ENCODE data around the gene DRC1. TPM values are rescaled to one million over a fixed set of nuclear protein-coding genes. Genes with fewer than 3 reads are reported as not detected.

Gene DRC1
- total and polyA plus RNA-seq, 2 donors (not counting 1 experiment from before 2014, with no cell fraction given): under 0.01 to 0.10 TPM

GRCh38 chr2:26453421-26454329 is 52.0 kb downstream of the DRC1 start:
- no peaks in the 10 kb centered on the region for H3K9me3 ChIP-seq (ENCODE audit: control insufficient read depth, insufficient read depth, low read depth, low read length)
- H3K4me3 ChIP-seq (replicated peaks in 1 of 4; ENCODE audit: control extremely low read depth in 1 of 4, insufficient read depth in 1 of 4, low read depth in 3 of 4, low read length in 4 of 4): no peak overlapping the region
- no peak for DNase-seq (ENCODE audit: low read depth in 2 of 2)
- no peaks in the 10 kb centered on the region for H3K36me3 ChIP-seq (ENCODE audit: control insufficient read depth, insufficient read depth, low read length)
- peaks cover 4% of the 10 kb centered on the region for H3K27me3 ChIP-seq (ENCODE audit: control insufficient read depth, insufficient read depth, low read length)
- no peak overlapping the region for H3K4me2 ChIP-seq (ENCODE audit: extremely low read depth, insufficient read depth, low read length)
- no peak overlapping the region for H3K9ac ChIP-seq (ENCODE audit: insufficient read depth, low read length)
- no peaks in the 10 kb centered on the region for H3K4me1 ChIP-seq (ENCODE audit: control insufficient read depth, extremely low read depth, insufficient read depth, low read length)
- TF ChIP-seq EZH2 (IDR thresholded peaks at IDR 0.05; ENCODE audit: low read length, missing control alignments): no peak
- no peak for TF ChIP-seq CTCF (conservative IDR thresholded peaks at IDR 0.05 in 1 of 2, IDR thresholded peaks at IDR 0.05 in 1 of 2; ENCODE audit: low read depth in 1 of 2, low read length in 2 of 2)
- H3K27ac ChIP-seq (ENCODE audit: insufficient read depth, low read length): no peak overlapping the region
- no peak overlapping the region for H2AFZ ChIP-seq (ENCODE audit: low read length)
- H4K20me1 ChIP-seq (ENCODE audit: control insufficient read depth, extremely low read depth, insufficient read depth, low read length): no peaks in the 10 kb centered on the region
- H3K79me2 ChIP-seq (ENCODE audit: control insufficient read depth, insufficient read depth, low read length): no peaks in the 10 kb centered on the region

DNA sequence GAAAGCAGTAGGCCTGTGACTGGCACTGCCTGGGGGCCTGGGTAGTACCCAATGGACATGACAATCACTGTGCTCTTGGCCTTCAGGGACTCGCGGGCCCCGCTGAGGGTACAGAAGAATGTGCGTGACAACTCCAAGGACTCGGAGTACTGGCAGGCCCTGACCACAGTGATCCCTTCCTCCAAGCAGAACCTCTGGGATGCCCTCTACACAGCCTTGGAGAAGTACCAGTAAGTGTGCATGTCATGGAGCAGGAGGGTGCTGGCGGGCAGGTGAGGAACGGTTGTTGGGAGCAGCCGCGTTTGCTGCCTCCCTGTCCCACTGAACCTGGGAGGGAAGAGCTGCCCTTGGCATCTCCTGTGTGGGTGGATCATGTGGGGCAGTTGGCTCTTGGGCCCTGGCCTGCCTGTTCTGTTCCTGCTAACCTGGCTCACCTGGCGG is 52.9 kb downstream of the DRC1 start:
- Histone ChIP-seq H3K4me3 (replicated peaks in 1 of 4; ENCODE audit: control extremely low read depth in 1 of 4, insufficient read depth in 1 of 4, low read depth in 3 of 4, low read length in 4 of 4) (no peak overlapping the region), H3K4me2 (ENCODE audit: extremely low read depth, insufficient read depth, low read length) (no peak overlapping the region)
- TF ChIP-seq EZH2 (IDR thresholded peaks at IDR 0.05; ENCODE audit: low read length, missing control alignments): no peak
- no peak for TF ChIP-seq CTCF (conservative IDR thresholded peaks at IDR 0.05 in 1 of 2, IDR thresholded peaks at IDR 0.05 in 1 of 2; ENCODE audit: low read depth in 1 of 2, low read length in 2 of 2)

DNA sequence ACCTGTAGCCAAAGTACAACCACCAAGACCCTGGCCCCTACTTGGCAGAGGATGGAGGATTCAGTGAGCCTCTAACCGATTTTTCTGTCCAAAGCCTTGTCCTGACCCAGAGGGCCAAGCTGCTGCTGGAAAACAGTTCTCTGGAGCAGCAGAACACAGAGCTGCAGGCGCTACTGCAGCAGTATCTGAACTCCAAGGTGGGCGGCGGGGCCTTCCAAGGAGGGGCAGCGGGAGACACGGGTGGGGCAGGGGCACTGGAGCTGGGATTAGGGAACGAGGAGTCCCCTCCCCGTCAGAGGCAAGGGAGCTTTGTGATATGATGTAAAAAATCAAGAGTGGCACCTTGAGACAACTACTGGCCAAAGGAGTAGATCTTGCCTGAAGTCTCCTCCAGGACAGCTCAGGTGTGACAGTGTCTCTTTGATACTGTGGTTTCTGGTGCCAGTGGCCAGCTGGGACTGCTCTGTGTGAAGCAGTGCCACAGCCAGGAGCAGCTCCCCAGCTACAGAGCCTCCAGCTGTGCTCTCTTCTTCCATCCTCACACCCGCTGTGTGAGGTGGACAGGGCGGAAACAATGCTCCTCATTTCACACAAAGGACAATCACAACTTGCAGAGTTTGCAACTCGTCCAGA is 53.4 kb downstream of the DRC1 start:
- TF ChIP-seq CTCF (conservative IDR thresholded peaks at IDR 0.05 in 1 of 2, IDR thresholded peaks at IDR 0.05 in 1 of 2; ENCODE audit: low read depth in 1 of 2, low read length in 2 of 2) (no peak), EZH2 (IDR thresholded peaks at IDR 0.05; ENCODE audit: low read length, missing control alignments) (no peak)
- no peaks in the 10 kb centered on the region for H3K79me2 ChIP-seq (ENCODE audit: control insufficient read depth, insufficient read depth, low read length)

More for the DNA sequence above, 52.9 kb downstream of the DRC1 start:
- H2AFZ ChIP-seq (ENCODE audit: low read length): no peak overlapping the region
- no peaks in the 10 kb centered on the region for H4K20me1 ChIP-seq (ENCODE audit: control insufficient read depth, extremely low read depth, insufficient read depth, low read length)
- no peak overlapping the region for H3K27ac ChIP-seq (ENCODE audit: insufficient read depth, low read length)
- H3K36me3 ChIP-seq (ENCODE audit: control insufficient read depth, insufficient read depth, low read length): no peaks in the 10 kb centered on the region
- H3K4me1 ChIP-seq (ENCODE audit: control insufficient read depth, extremely low read depth, insufficient read depth, low read length): no peaks in the 10 kb centered on the region
- no peak overlapping the region for H3K9ac ChIP-seq (ENCODE audit: insufficient read depth, low read length)
- no peaks in the 10 kb centered on the region for H3K79me2 ChIP-seq (ENCODE audit: control insufficient read depth, insufficient read depth, low read length)
- DNase-seq (ENCODE audit: low read depth in 2 of 2): no peak
- peaks cover 4% of the 10 kb centered on the region for H3K27me3 ChIP-seq (ENCODE audit: control insufficient read depth, insufficient read depth, low read length)
- H3K9me3 ChIP-seq (ENCODE audit: control insufficient read depth, insufficient read depth, low read depth, low read length): no peaks in the 10 kb centered on the region

More for the DNA sequence above, 53.4 kb downstream of the DRC1 start:
- Histone ChIP-seq H3K9me3 (ENCODE audit: control insufficient read depth, insufficient read depth, low read depth, low read length) (no peaks in the 10 kb centered on the region), H3K4me1 (ENCODE audit: control insufficient read depth, extremely low read depth, insufficient read depth, low read length) (no peaks in the 10 kb centered on the region), H3K27me3 (ENCODE audit: control insufficient read depth, insufficient read depth, low read length) (no peaks in the 10 kb centered on the region), H4K20me1 (ENCODE audit: control insufficient read depth, extremely low read depth, insufficient read depth, low read length) (no peaks in the 10 kb centered on the region), H2AFZ (ENCODE audit: low read length) (no peak overlapping the region), H3K27ac (ENCODE audit: insufficient read depth, low read length) (no peak overlapping the region), H3K9ac (ENCODE audit: insufficient read depth, low read length) (no peak overlapping the region), H3K4me3 (replicated peaks in 1 of 4; ENCODE audit: control extremely low read depth in 1 of 4, insufficient read depth in 1 of 4, low read depth in 3 of 4, low read length in 4 of 4) (no peak overlapping the region), H3K4me2 (ENCODE audit: extremely low read depth, insufficient read depth, low read length) (no peak overlapping the region), H3K36me3 (ENCODE audit: control insufficient read depth, insufficient read depth, low read length) (no peaks in the 10 kb centered on the region)
- no peak for DNase-seq (ENCODE audit: low read depth in 2 of 2)
